GM20000 (cell line): ENCODE data around the gene SPOCK1.
"Not testable (repeated sequence)": the region's sequence is repeated elsewhere in the genome, so short reads cannot be mapped to it uniquely, and the experiment has no call there.

ENCODE experiments used
- DNase-seq: peaks from one replicate; pipeline ENCODE4 v3.0.0; 2012; ENCODE audit warnings: low spot score
- CTCF ChIP-seq: IDR thresholded peaks from 2 replicates; pipeline ENCODE4 v1.5.1; 2012; ENCODE audit warnings: mild to moderate bottlenecking, control low read depth; ENCODE audit errors: extremely low read depth, missing control alignments

The SPOCK1 gene

GRCh38 chr5:136984772-136985446 lies 514.2 kb downstream of the SPOCK1 start:
- no peak for TF ChIP-seq CTCF
- DNase-seq = no peak

- TF ChIP-seq CTCF = no peak
These were observed 517.2 kb downstream of the SPOCK1 start for GRCh38 chr5:136981936-136982335.

GRCh38 chr5:136979131-136979530 lies 520.0 kb downstream of the SPOCK1 start:
- DNase-seq = no peak
- TF ChIP-seq CTCF = no peak

More at GRCh38 chr5:136981936-136982335, 517.2 kb downstream of the SPOCK1 start:
- DNase-seq = no peak

- no peak for TF ChIP-seq CTCF
- no peak for DNase-seq
These were observed 535.6 kb downstream of the SPOCK1 start for GRCh38 chr5:136963504-136963903.

- no peak for TF ChIP-seq CTCF
These were observed 541.7 kb downstream of the SPOCK1 start for GRCh38 chr5:136957428-136957827.

GRCh38 chr5:136954142-136954541 lies 545.0 kb downstream of the SPOCK1 start:
- not testable (repeated sequence) for DNase-seq

More at GRCh38 chr5:136957428-136957827, 541.7 kb downstream of the SPOCK1 start:
- DNase-seq = no peak

- not testable (repeated sequence) for DNase-seq
These were observed 545.6 kb downstream of the SPOCK1 start for GRCh38 chr5:136953346-136954069.

- TF ChIP-seq CTCF = no peak
- no peak for DNase-seq
These were observed 571.6 kb downstream of the SPOCK1 start for GRCh38 chr5:136927571-136927970.
